GF-D8 (cell line): ENCODE data around the gene CD70.
"Not testable (repeated sequence)": the region's sequence is repeated elsewhere in the genome, so short reads cannot be mapped to it uniquely, and the experiment has no call there.

Experiments
- DNase-seq: peaks from one replicate; lab custom pipeline; 2025; lab: John Stamatoyannopoulos, UW

CD70 gene

DNA sequence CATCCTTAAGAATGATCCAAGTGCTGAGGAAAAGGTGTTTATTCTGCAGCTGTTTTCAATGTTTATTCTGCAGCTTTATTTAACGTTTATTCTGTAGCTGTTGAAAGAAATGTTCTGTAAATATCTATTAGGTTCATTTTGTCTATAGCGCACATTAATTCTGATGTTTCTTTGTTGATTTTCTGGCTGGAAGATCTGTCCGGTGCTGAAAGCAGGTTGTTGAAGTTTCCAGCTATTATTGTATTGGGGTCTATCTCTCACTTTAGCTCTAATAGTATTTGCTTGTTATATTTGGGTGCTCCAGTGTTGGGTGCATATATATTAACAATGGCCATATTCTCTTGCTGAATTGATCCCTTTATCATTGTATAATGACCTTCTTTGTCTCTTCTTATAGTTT lies 20.2 kb downstream of the CD70 start:
- DNase-seq: no peak

DNA sequence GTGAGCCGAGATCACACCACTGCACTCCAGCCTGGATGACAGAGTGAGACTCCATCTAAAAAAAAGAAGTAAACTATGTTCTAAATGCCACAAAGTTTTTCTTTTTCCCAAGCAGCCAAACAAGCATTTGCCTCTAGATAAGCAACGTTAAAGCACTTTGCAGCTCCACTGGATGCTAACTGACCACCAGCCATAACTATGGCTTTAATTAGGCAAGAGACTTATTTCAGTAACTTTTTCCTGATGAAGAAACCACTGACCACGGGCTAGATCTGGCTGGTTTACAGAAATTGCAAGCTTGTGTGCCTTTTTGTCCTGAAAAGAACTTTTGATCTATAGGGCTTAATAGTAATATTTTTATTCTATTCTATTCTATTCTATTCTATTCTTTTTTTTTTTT lies 22.1 kb downstream of the CD70 start:
- no peak for DNase-seq

DNA sequence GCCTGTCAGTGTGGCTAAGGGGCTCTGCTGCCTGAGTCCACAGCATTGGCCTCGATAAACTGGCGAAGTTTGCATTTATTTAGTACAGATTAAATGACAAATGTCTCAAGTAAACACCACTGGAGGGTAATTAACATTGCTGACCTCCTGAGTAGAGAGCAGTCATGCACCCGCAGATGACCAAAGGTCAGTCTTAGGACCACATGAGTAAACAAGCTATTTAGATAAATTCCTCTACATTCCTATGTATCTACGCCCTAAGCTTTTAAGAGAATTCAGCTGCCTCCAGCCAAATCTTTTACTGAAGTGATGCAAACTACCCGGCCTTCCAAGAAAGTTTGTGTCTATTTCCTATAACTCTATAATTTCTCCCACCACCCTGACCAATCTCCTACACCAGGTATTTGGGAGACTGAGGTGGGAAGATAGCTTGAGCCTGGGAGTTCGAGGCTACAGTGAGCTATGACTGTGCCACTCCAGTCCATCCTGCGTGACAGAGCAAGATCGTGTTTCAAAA lies 22.9 kb downstream of the CD70 start:
- DNase-seq: no peak

DNA sequence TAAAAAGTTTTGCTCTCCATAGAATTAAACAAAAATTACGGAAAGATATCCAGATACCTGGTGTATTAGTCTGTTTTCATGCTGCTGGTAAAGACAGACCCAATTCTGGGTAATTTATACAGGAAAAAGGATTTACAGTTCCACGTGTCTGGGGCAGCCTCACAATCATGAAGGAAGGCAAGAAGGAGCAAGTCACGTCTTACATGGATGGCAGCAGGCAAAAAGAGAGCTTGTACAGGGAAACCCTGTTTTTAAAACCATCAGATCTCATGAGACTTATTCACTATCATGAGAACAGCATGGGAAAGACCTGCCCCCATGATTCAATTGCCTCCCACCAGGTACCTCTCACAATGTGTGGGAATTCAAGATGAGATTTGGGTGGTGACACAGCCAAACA lies 24.2 kb downstream of the CD70 start:
- DNase-seq: not testable (repeated sequence)

DNA sequence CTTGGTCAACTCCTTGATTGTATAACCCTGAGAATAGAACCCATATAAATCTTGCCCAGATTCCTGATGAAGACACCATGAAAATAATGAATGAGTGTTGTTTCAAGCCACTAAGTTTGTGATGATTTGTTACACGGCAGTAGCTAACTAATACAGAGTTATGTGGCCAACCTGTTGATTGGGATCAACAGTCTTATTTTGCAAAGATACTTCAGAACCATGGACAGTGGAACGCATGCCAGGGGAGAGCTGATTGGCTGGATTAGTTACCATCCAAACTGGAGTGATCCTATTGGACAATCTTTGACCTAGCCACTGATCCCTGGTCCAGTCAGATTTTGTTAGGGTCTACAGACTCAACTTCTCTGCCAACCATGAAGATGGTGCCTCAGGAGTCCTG lies 26.6 kb downstream of the CD70 start:
- DNase-seq: no peak

DNA sequence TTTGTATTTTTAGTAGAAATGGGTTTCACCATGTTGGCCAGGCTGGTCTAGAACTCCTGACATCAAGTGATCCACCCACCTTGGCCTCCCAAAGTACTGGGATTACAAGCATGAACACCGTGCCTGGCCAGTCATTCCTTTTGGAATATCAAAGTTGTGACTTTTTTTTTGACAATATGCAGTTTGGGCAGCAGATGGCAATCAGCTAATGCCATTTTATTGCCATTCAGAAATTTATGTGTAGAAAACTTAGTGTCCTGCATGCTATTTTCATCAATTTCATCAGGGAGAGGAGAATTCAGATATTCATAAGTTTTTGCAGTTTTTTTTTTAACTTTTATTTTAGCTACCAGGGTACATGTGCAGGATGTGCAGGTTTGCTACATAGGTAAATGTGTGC lies 28.5 kb downstream of the CD70 start:
- DNase-seq: not testable (repeated sequence)

DNA sequence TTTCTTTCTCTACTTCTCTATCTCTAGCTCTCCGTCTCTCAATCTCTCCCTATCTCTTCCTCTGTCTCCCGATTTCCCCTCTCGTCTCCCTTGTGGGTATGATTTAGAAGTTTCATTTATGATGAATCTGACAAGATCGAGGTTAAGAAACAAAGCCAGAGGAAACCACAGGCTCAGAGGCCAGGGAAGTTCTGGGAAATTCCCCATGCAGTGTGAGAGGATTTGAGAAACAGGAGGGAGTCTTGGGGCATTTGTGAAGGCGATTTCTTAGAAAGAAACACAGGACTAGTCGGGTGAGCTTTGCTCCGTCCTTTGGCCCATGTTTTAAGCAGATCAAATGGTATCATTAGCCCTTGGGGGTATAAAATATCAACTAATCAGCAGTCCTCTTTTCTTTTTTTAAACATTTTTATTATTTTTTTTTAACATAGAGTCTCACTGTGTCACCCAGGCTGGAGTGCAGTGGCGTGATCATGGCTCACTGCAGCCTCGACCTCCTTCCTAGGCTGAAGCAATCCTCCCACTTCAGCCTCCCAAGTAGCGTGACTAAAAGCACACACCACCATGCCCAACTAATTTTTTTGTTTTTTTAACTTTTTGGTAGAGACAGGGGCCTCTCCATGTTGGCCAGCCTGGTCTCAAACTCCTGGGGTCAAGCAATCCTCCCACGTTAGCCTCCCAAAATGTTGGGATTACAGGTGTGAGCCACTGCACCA lies 34.3 kb downstream of the CD70 start:
- peak; percentile 5 for DNase-seq

DNA sequence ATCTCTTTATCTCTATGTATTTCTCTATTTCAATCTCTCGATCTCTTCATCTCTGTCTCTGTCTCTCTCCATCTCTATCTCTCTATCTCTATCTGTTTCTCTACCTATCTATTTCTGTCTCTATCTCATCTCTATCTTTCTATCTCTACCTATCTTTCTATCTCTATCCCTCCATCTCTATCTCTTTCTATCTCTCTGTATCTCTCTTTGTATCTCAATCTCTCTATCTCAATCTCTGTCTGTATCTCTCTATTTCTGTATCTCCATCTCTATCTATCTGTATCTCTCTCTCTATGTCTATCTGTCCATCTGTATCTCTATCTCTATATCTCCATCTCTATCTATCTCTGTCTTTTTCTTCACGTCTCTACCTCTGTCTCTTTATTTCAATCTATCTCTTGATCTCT lies 34.9 kb downstream of the CD70 start:
- no peak for DNase-seq

DNA sequence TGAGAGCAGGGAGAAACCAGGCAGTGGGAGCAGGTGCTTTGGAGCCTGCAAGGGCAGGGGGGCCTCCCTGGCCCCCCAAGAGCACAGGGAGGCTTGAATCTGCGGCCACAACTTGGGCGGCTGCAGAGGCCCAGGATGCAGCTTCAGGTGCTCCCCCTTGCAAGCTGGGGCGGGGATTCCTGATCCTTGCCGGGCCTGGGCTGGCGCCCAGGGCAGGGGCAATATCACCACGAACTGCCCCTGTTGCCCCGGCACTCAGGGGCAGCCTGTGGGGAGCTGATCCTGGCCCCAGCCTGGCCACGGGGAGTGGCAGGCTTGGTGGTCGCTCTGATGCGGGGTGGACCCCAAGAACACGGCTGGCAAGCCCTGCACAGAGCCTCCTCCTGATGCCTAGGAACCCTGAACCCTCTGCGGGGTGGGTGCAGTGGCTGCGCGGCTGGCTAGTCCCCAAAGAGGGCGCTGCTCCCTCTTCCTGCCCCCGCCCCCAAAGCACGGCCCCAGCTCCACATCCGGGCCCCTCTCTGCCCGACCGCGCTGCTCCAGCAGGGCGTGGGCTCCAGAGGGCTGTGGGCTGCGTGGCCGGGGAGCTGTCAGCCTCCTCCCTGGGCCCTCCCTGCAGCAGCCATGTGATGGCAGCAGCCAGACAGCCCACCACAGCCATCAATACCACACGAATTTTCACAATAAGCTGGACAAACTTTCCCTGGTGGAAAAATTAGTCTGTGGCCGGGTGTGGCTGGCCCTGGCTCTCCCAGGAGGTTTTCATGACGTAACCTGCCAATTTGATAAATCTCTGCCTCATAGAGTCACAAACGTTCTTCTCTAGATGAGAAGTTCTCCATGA lies 39.1 kb downstream of the CD70 start:
- no peak for DNase-seq

DNA sequence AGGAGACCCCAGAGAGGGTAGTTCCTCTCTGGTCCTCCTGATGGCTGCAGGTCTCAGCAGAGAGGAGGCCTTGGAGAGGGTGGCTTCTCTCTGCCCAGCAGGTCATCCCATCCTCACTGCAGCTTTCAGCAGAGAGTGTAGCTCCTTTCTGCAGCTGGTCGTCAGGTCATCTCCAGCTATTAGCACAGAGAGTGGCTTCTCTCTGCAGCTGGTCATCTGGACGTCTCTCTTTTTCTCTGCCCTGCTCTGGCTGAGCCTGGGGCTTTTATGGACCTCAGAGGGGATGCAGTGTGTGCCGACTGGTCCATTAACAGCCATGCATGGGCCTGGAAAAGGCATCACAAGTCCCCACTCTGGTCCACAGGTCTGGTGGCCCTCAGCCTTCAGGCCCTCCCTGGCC lies 39.9 kb downstream of the CD70 start:
- DNase-seq: no peak

DNA sequence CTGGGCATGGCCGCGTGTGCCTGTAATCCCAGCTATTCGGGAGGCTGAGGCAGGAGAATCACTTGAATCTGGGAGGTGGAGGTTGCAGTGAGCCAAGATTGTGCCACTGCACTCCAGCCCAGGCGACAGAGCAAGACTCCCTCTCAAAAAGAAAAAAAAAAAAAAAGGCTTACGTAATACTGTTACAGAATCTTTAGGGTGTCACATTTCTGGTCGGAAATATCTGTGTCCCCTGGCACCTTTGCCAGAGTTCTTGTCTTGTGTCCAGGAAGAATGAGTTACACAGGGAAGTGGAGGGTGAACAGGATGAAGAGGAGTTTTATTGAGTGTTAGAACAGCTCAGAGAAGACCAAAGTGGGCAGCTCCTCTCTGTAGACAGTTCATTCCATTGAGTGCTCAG lies 40.3 kb downstream of the CD70 start:
- peak; percentile 18 for DNase-seq

DNA sequence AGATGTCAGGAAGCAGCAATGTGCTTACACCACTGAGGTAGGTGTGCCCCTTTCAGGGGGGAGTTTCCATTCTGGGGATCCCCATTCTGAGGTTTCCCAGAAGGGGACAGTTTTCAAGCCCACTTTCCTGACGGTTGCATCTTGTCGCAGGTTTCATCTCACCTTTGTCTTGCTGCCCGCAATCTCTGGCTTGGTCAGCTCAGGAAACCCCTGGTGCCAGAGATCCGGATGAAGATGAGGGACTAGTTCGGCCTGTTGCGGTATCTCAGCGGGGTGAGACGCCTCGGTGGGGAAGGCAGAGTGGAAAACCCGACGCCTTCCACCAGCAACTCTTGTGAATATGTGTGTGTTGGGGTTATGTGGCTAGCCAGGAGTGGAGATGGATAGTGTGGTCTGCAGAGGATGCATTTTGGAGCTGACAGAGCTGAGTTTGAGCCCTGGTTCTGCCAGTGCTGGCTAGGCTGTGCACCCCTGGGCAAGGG lies 47.0 kb downstream of the CD70 start:
- no peak for DNase-seq

DNA sequence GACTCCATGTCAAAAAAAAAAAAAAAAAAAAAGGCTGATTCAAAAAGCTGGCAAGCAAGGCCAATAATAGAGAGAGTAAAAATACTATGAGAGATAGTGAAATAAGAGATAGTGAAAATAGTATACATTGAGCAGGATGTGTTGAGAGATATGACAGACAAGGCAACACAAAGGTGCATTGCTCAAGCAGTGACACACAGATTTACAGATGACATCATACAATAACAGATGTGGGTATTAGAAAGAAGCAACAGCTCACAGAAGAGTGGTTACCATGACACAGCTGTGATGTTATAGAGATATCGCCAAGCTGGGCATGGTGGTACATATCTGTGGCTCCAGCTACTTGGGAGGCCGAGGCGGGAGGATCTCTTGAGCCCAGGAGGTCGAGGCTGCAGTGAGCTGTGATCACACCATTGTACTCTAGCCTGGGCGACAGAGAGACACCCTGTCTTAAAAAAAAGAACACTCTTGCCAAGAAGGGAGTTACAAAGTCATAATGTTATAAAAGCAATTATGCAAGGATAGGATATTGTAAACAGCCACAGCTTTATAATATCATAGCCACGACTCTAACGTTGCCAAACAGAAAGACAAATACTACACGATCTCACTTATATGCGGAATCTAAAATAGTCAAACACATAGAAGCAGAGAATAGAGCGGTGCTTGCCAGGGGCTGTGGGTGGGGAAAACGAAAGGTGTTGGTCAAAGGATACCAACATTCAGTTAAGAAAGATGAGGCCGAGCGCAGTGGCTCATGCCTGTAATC lies 49.8 kb downstream of the CD70 start:
- no peak for DNase-seq

DNA sequence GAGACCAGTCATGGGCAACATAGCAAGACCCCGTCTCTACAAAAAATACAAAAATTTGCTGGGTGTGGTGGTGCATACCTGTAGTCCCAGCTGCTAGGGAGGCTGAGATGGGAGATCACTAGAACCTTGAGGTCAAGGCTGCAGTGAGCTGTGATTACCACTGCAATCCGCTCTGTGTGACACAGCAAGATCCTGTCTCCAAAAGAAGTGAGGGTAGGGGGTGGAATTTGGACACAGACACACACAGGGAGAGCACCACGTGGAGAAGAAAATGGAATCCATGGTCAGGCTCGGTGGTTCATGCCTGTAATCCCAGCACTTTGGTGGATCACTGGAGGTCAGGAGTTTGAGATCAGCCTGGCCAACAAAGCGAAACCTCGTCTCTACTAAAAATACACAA lies 51.4 kb downstream of the CD70 start:
- DNase-seq: no peak
